PFSK-1 (cell line): Measurements from ENCODE around the gene MRPL14.

ENCODE experiments used
- FOXP2 ChIP-seq: optimal IDR thresholded peaks from 2 replicates; pipeline ENCODE3; 2011; ENCODE audit warnings: borderline replicate concordance, control low read depth, inconsistent platforms; ENCODE audit not compliant: insufficient read depth; ENCODE audit errors: extremely low read length, extremely low read depth
- POLR2AphosphoS5 ChIP-seq: IDR thresholded peaks from 2 replicates; pipeline ENCODE4 v1.6.1; 2012; ENCODE audit warnings: low read depth, mild to moderate bottlenecking, control low read depth, low read length, moderate library complexity
- SIN3A ChIP-seq: IDR thresholded peaks from 2 replicates; pipeline ENCODE4 v1.6.1; 2012; ENCODE audit warnings: mild to moderate bottlenecking, low read length, moderate library complexity, borderline replicate concordance; ENCODE audit not compliant: insufficient read depth
- TAF1 ChIP-seq: IDR thresholded peaks from 2 replicates; pipeline ENCODE4 v1.6.1; 2012; ENCODE audit warnings: low read length, control low read depth, borderline replicate concordance; ENCODE audit not compliant: insufficient read depth
- TF ChIP-seq, protein P1 (sequence below), 2 experiments: IDR thresholded peaks; 2 replicates each; pipeline versions ENCODE4 v1.6.1 to v1.8.0; 2011 to 2012; ENCODE audit warnings: low read depth in 2 of 2, low read length in 2 of 2, control low read depth in 1 of 2, inconsistent platforms in 1 of 2, mild to moderate bottlenecking in 1 of 2, moderate library complexity in 1 of 2; ENCODE audit not compliant: insufficient read depth in 1 of 2

MRPL14 gene

DNA sequence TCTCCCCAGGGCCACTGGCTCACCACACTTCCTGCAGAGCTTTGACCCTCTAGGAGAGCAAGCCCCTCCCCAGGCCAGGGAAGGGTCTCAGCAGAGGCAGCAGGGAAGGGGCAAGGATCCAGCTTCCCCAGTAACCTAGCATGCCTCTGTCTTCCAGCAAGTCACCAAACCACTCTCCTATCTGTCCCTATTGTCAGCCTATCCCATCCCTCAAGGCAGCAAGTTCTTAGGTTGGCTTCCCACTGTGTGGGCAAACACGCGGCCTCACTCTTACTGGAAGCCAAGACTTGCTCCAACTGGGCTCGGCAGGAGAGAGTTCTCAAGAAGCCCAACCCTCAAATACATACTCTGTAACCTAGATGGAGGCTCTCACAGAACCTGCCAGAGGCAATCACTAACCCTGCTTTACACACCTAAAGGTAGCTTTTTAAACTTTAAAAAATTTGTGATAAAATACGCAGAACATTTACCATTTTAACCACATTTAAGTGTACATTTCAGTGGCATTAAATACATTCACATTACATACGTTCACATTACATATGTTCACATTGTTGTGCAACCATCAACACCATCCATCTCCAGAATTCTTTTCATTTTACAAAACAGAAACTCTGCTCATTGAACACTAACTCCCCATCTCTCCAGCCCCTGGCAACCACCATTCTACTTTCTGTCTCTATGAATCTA lies 58.5 kb downstream of the MRPL14 start:
- TF ChIP-seq SIN3A (no peak), POLR2AphosphoS5 (no peak), TAF1 (no peak), FOXP2 (no peak)
- TF ChIP-seq, protein P1, sequence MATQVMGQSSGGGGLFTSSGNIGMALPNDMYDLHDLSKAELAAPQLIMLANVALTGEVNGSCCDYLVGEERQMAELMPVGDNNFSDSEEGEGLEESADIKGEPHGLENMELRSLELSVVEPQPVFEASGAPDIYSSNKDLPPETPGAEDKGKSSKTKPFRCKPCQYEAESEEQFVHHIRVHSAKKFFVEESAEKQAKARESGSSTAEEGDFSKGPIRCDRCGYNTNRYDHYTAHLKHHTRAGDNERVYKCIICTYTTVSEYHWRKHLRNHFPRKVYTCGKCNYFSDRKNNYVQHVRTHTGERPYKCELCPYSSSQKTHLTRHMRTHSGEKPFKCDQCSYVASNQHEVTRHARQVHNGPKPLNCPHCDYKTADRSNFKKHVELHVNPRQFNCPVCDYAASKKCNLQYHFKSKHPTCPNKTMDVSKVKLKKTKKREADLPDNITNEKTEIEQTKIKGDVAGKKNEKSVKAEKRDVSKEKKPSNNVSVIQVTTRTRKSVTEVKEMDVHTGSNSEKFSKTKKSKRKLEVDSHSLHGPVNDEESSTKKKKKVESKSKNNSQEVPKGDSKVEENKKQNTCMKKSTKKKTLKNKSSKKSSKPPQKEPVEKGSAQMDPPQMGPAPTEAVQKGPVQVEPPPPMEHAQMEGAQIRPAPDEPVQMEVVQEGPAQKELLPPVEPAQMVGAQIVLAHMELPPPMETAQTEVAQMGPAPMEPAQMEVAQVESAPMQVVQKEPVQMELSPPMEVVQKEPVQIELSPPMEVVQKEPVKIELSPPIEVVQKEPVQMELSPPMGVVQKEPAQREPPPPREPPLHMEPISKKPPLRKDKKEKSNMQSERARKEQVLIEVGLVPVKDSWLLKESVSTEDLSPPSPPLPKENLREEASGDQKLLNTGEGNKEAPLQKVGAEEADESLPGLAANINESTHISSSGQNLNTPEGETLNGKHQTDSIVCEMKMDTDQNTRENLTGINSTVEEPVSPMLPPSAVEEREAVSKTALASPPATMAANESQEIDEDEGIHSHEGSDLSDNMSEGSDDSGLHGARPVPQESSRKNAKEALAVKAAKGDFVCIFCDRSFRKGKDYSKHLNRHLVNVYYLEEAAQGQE (IDR thresholded peaks at IDR 0.05; ENCODE audit: insufficient read depth in 1 of 2, low read depth in 2 of 2, low read length in 2 of 2), result no peak

GRCh38 chr6:44067173-44068139 lies 59.8 kb downstream of the MRPL14 start:
- TF ChIP-seq, protein P1 (IDR thresholded peaks at IDR 0.05; ENCODE audit: insufficient read depth in 1 of 2, low read depth in 2 of 2, low read length in 2 of 2), result no peak
- TF ChIP-seq TAF1, result no peak
- TF ChIP-seq SIN3A, result no peak
- no peak for TF ChIP-seq FOXP2
- TF ChIP-seq POLR2AphosphoS5, result no peak

DNA sequence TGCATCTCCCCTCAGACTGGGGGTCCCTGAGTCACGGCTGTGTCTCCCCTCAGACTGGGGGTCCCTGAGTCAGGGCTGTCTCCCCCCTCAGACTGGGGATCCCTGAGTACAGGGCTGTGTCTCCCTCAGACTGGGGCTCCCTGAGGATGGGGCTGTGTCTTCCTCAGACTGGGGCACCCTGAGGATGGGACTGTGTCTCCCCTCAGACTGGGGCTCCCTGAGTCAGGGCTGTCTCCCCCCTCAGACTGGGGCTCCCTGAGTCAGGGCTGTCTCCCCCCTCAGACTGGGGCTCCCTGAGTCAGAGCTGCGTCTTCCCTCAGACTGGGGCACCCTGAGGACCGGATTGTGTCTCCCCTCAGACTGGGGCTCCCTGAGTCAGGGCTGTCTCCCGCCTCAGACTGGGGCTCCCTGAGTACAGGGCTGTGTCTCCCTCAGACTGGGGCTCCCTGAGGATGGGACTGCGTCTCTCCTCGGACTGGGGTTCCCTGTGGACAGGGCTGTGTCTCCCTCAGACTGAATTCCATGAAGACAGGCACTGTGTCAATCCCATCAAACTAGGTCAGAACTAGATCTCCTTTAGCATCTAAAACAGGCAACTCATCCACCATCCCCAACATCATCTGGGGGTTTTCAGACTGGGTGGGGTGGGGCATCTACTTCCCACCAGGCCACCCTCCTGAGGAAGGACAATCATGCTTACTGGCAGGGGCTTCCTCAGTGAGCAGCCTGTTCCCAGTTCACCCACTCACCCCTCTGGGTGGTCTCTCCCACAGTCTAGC lies 60.7 kb downstream of the MRPL14 start:
- TF ChIP-seq POLR2AphosphoS5 (no peak), FOXP2 (no peak), SIN3A (no peak), TAF1 (no peak)
- TF ChIP-seq, protein P1 (IDR thresholded peaks at IDR 0.05; ENCODE audit: insufficient read depth in 1 of 2, low read depth in 2 of 2, low read length in 2 of 2), result no peak

GRCh38 chr6:44065443-44066140 lies 61.7 kb downstream of the MRPL14 start:
- no peak for TF ChIP-seq SIN3A
- no peak for TF ChIP-seq FOXP2
- no peak for TF ChIP-seq POLR2AphosphoS5
- TF ChIP-seq, protein P1 (IDR thresholded peaks at IDR 0.05; ENCODE audit: insufficient read depth in 1 of 2, low read depth in 2 of 2, low read length in 2 of 2), result no peak
- TF ChIP-seq TAF1, result no peak
